Hypothalamus (tissue), 51 donors: ENCODE measurements around the gene MCOLN3.
A peak's percentile ranks its signal among the peaks of the same experiment; 100 is the strongest.
"Not testable (repeated sequence)": the region's sequence is repeated elsewhere in the genome, so short reads cannot be mapped to it uniquely, and the experiment has no call there.

ENCODE experiments used
- DNase-seq, 51 donors: peaks; one replicate each; lab custom pipeline; 2025; lab: John Stamatoyannopoulos, UW

MCOLN3 gene

DNA sequence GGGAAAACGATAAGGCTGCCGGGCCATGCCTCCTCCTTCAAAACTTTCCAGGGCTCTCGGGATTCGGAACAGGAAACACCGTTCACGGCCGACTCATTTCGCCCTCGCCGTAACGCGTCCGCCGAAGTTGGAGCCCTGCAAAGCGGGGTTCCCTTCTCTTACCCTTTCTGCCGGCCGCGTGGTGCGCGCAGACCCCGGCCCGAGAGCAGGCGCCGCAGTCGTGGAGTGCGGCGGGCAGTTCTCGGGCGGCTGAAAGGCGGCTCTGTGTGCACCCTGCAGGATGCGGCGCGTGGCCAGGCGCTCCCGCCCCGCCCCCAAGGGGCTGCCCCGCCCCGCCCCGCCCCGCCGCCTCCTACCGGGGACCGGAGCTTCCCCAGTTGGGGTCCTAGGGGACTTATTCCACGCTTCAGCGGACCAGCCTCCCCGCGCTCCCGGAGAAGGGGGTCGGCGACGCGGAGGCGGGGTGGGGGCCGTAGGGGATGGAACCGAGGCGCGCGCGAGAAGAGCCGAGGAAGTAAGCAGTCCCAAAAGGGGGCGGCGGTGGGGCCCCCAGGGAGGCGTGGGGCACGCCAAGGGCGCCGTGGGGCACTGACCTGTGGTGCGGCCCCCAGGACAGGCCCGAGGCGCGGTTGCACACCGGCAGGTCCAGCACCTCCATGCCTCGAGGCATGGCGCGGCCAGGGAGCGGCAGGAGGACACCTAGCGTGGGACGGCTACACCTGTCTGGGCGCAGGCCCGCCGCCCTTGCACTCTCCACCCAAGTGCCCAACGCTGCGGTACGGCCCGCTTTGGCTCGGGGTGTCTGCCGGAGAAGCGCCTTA lies 51.2 kb downstream of the MCOLN3 start, which contains the start of gene MCOLN2:
Gene MCOLN2, minus strand, starts transcription at position 268 of the 821 bp plus-strand sequence. Its CDS starts 241 bp downstream, at position 27.
- DNase-seq: peak in 15 of 51 donors; percentile 3 to 44 (median 18)

GRCh38 chr1:84995484-84996334 lies 52.6 kb downstream of the MCOLN3 start:
- DNase-seq: no peak

GRCh38 chr1:84991097-84991920 lies 57.0 kb downstream of the MCOLN3 start:
- DNase-seq: no peak

- DNase-seq: no peak
These were observed 59.7 kb downstream of the MCOLN3 start for GRCh38 chr1:84988588-84988987.

DNA sequence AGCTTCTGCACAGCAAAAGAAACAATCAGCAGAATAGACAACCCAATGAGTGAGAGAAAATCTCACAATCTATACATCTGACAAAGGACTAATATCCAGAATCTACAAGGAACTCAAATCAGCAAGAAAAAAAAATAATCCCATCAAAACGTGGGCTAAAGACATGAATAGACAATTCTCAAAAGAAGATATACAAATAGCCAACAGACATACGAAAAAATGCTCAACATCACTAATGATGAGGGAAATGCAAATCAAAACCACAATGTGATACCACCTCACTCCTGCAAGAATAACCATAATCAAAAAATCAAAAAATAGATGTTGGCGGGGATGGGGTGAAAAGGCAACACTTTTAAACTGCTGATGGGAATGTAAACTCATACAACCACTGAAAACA lies 61.7 kb downstream of the MCOLN3 start:
- not testable (repeated sequence) for DNase-seq

DNA sequence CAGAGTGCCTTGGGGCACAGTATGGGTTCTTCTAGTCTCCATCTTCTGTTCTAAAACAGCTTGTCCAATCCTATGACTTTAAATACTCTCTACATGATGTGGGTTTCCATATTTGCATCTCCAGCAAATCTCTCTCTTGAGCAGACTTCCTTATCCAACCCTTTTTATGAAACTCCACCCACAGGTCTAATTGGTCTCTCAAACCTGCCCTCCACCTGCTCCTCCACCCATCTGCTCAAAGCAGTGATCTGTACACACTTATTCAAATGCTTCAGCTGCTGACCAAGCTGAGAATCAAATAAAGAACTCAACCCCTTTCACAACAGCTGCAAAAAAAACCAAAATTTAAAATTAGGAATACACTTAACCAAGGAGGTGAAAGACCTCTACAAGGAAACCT lies 62.9 kb downstream of the MCOLN3 start:
- no peak for DNase-seq

DNA sequence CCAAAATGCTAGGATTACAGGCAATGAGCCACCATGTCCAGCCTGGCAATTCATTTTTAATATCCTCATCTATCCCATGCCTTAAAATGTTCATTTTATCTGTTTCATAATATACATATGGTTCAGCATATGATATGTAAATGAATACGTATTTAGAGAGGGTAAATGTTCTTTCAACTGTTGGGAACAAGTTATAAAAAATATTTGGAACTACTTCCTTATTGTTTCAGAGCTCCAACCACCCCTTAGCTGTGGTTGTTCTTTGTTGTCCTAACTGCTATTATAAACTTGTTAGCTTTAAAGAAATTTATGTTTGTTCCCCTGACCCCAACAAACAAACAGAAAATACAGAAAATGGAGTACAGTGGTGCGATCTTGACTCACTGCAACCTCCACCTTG lies 65.9 kb downstream of the MCOLN3 start:
- DNase-seq: no peak

- no peak for DNase-seq
These were observed 73.3 kb downstream of the MCOLN3 start for GRCh38 chr1:84975035-84975434.

- DNase-seq: no peak
These were observed 74.6 kb downstream of the MCOLN3 start for GRCh38 chr1:84973498-84974334.

GRCh38 chr1:84972377-84972987 lies 75.8 kb downstream of the MCOLN3 start:
- no peak for DNase-seq

DNA sequence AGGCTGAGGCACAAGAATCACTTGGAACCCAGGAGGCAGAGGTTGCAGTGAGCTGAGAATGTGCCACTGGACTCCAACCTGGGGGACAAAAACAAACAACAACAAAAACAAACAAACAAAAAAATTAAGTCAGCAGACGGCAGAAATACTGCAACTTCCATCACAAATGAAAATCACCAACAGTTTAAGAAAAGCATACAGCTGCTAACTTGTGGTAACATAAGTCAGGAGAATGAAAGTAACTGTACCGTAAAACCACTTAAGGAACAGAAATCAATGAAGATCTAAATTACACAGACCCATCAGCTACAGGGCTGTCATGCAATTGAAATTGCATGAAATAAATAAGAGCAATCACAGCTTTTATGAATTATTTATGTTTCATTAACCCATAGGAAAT lies 76.3 kb downstream of the MCOLN3 start:
- DNase-seq: no peak

DNA sequence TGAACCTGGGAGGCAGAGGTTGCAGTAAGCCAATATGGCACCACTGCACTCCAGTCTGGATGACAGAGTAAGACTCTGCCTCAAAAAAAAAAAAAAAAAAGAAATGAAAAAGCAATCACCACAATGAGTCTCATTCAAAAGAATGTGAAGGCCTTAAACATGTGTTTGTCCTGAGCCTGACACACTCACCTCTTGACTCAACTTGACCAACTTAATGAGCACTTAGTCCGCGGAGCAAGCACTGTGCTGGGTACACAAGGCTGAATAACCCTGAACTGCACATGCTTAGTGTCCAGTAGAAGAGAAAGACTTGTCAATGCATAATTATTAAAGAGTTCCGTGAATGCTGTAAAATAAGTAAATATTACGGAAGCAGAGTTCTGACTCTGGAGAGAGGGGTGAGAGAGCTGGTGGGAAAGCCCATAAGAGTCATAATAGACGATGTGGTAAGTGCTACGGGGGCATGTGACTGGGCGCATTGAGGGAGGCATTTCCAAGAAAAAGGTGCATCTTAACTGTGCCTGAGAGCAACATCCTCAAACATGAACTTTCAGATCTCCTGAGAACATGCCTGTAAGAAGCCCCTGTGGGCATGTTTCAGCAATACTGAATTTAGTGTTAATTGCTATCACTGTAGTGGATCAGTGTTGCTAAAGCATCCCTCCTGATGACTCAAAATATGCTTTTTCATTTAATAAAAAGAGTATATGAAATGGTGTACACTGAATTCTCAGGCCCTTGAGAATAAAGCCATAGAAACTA lies 78.6 kb downstream of the MCOLN3 start:
- DNase-seq: no peak

DNA sequence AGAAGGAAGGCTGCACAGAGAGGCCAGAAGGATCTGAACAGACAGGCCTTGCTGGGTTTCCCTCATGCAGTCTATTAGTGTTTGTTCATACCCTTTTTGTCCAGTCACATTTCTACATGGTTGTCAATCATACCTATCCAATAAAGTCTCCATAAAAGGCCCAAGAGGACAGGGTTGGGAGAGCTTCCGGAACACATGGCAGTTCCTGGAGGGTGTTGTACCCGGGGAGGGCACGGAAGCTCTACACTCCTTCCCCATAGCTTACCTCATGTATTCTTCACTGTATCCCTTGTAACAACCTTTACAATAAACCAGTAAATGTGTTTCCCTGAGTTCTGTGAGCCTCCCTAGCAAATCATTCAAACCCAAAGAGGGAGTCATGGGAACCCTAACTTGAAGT lies 79.4 kb downstream of the MCOLN3 start:
- DNase-seq: no peak

GRCh38 chr1:84968101-84968500 lies 80.2 kb downstream of the MCOLN3 start:
- no peak for DNase-seq
